ENCODE results near the gene SDF4. TPM values are rescaled to one million over a fixed set of nuclear protein-coding genes. Genes with fewer than 3 reads are reported as not detected.

Gene SDF4
- total RNA-seq, 1 experiment from 2014 or later = 82.0 TPM

DNA sequence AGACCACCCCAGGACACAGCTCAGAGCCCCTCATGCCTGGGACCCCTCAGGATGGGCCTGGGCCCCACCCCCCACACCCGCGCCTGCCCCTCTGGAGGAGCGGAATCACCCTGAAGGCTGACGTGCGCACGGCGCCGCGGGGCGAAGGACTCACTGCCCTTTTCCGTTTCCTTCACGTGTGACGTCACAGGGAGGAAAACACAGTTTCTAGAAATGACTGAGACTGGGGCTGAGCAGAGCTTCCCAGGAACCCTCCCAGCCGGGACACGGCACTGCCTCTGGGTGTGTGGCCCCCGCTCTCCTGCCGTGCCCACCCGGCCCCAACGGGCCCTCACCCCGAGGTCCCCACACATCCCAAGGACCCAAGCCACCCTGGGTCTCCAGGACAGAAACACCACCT lies 12.5 kb downstream of the SDF4 start:
- no peak overlapping the region for H2BK120ac ChIP-seq (ENCODE audit: low read depth, low read length, poor library complexity, severe bottlenecking)
- no peak overlapping the region for H2BK5ac ChIP-seq (ENCODE audit: insufficient read length, low read length)
- no peak overlapping the region for H2BK15ac ChIP-seq (ENCODE audit: low read depth, low read length)
- H3K27me3 ChIP-seq (ENCODE audit: insufficient read depth, low read length) = no peaks in the 10 kb centered on the region
- H3K14ac ChIP-seq (ENCODE audit: insufficient read depth, low read length) = no peak overlapping the region
- Mint-ChIP-seq H3K9me3 (no peaks in the 10 kb centered on the region; a peak in 1 of 5 replicates), H3K27ac (no peak overlapping the region), H3K36me3 (ENCODE audit: insufficient read depth in 1 of 3, low read depth in 3 of 3) (peaks cover 23 to 52% (median 37%) of the 10 kb centered on the region in 3 experiments), H3K27me3 (ENCODE audit: low read depth) (no peaks in the 10 kb centered on the region; the same call in 1 of the 2 replicates), H3K4me3 (no peak overlapping the region), H3K4me1 (peaks cover 0 to 4% of the 10 kb centered on the region in 2 experiments; a peak in 1 of 4 replicates)
- no peak overlapping the region for H3K56ac ChIP-seq (ENCODE audit: insufficient read length, low read depth, low read length)
- H3K27ac ChIP-seq (ENCODE audit: insufficient read length, low read depth, low read length) = no peak overlapping the region
- no peak overlapping the region for H2BK20ac ChIP-seq (ENCODE audit: low read depth, low read length, poor library complexity, severe bottlenecking)
- no peak overlapping the region for H4K91ac ChIP-seq (ENCODE audit: insufficient read length, low read depth, low read length)
- no peak overlapping the region for H3K23ac ChIP-seq (ENCODE audit: insufficient read length, low read depth, low read length)
- H3K4me2 ChIP-seq (ENCODE audit: insufficient read depth, insufficient read length, low read length) = no peak overlapping the region
- no peaks in the 10 kb centered on the region for H3K79me2 ChIP-seq (ENCODE audit: insufficient read depth, low read length)
- no peak overlapping the region for H3K18ac ChIP-seq (ENCODE audit: insufficient read length, low read depth, low read length)
- no peak overlapping the region for H2BK12ac ChIP-seq (ENCODE audit: insufficient read length, low read depth, low read length)
- H3K9me3 ChIP-seq (ENCODE audit: control insufficient read depth, low read depth, low read length) = no peaks in the 10 kb centered on the region
- DNase-seq = no peak
- H3K4ac ChIP-seq (ENCODE audit: low read depth, low read length) = no peak overlapping the region
- no peak overlapping the region for H4K8ac ChIP-seq (replicated peaks; ENCODE audit: insufficient read length, low read depth, low read length)
- H3K23me2 ChIP-seq (ENCODE audit: insufficient read length, low read depth, low read length, poor library complexity, severe bottlenecking) = no peaks in the 10 kb centered on the region
- no peaks in the 10 kb centered on the region for H3K4me1 ChIP-seq (ENCODE audit: insufficient read depth, low read length)
- H3K9ac ChIP-seq (ENCODE audit: extremely low read depth, insufficient read length, low read length) = no peak overlapping the region
- no peak overlapping the region for H2AFZ ChIP-seq (ENCODE audit: low read length)
- no peaks in the 10 kb centered on the region for H3K79me1 ChIP-seq (ENCODE audit: insufficient read depth, low read depth, low read length, poor library complexity, severe bottlenecking)
- H3T11ph ChIP-seq (ENCODE audit: low read length) = no peak overlapping the region
- no peak overlapping the region for H4K5ac ChIP-seq (ENCODE audit: insufficient read length, low read depth, low read length)
- TF ChIP-seq, protein P1, sequence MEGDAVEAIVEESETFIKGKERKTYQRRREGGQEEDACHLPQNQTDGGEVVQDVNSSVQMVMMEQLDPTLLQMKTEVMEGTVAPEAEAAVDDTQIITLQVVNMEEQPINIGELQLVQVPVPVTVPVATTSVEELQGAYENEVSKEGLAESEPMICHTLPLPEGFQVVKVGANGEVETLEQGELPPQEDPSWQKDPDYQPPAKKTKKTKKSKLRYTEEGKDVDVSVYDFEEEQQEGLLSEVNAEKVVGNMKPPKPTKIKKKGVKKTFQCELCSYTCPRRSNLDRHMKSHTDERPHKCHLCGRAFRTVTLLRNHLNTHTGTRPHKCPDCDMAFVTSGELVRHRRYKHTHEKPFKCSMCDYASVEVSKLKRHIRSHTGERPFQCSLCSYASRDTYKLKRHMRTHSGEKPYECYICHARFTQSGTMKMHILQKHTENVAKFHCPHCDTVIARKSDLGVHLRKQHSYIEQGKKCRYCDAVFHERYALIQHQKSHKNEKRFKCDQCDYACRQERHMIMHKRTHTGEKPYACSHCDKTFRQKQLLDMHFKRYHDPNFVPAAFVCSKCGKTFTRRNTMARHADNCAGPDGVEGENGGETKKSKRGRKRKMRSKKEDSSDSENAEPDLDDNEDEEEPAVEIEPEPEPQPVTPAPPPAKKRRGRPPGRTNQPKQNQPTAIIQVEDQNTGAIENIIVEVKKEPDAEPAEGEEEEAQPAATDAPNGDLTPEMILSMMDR (conservative IDR thresholded peaks at IDR 0.05) = no peak
- WGBS (ENCODE audit: extremely low coverage, insufficient read length, low lambda C conversion rate) = no CpG with 5 or more reads among the region's 20 CpGs
- H2AK5ac ChIP-seq (ENCODE audit: insufficient read length, low read length) = no peak overlapping the region
- H4K20me1 ChIP-seq (ENCODE audit: control insufficient read depth, insufficient read depth, insufficient read length) = no peaks in the 10 kb centered on the region

Measured in H9 (cell line).